ENCODE measurements around the gene MICALL1.

MICALL1 gene

DNA sequence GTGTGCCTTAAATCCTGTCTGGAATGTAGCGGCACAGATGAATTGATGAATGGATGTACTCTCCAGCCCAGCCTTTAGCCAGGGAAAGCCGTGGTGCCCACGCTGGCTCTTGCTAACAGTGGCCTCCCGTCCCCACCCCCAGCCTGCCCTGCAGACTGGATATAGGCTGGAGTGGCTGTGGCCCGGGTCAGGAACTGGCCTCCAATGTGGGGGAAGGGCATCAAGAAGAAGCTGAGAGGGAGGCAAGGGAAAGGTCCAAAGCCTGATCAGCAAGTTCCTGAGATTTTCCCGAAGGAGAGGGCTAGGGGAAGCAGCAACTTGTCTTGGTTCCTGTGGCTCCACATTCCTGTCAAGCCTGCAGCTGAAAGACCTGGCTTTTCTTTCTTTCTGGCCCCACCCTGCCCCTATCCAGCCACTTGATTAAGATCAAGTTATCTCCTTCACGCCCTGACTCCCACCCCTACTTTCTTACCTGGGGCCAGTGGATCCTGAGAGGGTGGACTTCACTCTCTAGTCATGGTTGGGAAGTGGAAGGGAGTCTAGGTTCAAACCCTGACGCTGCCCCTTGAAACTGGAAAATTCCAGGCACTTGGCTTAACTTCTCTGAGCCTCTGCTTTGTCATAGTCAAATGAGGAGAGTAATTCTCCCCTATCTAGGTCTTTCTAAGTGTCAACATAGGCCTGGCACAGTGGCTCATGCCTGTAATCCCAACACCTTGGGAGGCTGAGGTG, 11.0 kb upstream of the MICALL1 start:
- no peak overlapping the region for H3K4me3 ChIP-seq (ENCODE audit: low read depth, low read length)
- TF ChIP-seq, protein P1, sequence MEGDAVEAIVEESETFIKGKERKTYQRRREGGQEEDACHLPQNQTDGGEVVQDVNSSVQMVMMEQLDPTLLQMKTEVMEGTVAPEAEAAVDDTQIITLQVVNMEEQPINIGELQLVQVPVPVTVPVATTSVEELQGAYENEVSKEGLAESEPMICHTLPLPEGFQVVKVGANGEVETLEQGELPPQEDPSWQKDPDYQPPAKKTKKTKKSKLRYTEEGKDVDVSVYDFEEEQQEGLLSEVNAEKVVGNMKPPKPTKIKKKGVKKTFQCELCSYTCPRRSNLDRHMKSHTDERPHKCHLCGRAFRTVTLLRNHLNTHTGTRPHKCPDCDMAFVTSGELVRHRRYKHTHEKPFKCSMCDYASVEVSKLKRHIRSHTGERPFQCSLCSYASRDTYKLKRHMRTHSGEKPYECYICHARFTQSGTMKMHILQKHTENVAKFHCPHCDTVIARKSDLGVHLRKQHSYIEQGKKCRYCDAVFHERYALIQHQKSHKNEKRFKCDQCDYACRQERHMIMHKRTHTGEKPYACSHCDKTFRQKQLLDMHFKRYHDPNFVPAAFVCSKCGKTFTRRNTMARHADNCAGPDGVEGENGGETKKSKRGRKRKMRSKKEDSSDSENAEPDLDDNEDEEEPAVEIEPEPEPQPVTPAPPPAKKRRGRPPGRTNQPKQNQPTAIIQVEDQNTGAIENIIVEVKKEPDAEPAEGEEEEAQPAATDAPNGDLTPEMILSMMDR (IDR thresholded peaks at IDR 0.05; ENCODE audit: low read depth, low read length) = no peak

GRCh38 chr22:37896181-37896592, 9.9 kb upstream of the MICALL1 start:
- H3K4me3 ChIP-seq (ENCODE audit: low read depth, low read length) = no peak overlapping the region
- TF ChIP-seq, protein P1 (IDR thresholded peaks at IDR 0.05; ENCODE audit: low read depth, low read length) = no peak

- TF ChIP-seq, protein P1 (IDR thresholded peaks at IDR 0.05; ENCODE audit: low read depth, low read length) = no peak
- H3K4me3 ChIP-seq (ENCODE audit: low read depth, low read length) = no peak overlapping the region
Measured at GRCh38 chr22:37896939-37897338, 9.2 kb upstream of the MICALL1 start.

- TF ChIP-seq, protein P1 (IDR thresholded peaks at IDR 0.05; ENCODE audit: low read depth, low read length) = no peak
- H3K4me3 ChIP-seq (ENCODE audit: low read depth, low read length) = no peak overlapping the region
Measured at GRCh38 chr22:37897807-37898206, 8.3 kb upstream of the MICALL1 start.

GRCh38 chr22:37898441-37899181, 7.5 kb upstream of the MICALL1 start:
- TF ChIP-seq, protein P1 (IDR thresholded peaks at IDR 0.05; ENCODE audit: low read depth, low read length) = no peak
- no peak overlapping the region for H3K4me3 ChIP-seq (ENCODE audit: low read depth, low read length)

- TF ChIP-seq, protein P1 (IDR thresholded peaks at IDR 0.05; ENCODE audit: low read depth, low read length) = no peak
- peak overlapping the region; percentile 55 for H3K4me3 ChIP-seq (ENCODE audit: low read depth, low read length)
Measured at GRCh38 chr22:37904572-37905533, 1.2 kb upstream of the MICALL1 start.
